Prostate gland (tissue), 2 donors: Measurements from ENCODE around the gene FBLIM1.

Experiments used
- CTCF ChIP-seq, 4 experiments: fragments of 200-600 bp in 2 of 4; fragments of 450-650 bp in 2 of 4; sonication (generic) in 2 of 4; IDR thresholded peaks; 1 replicate in 3 of 4; 2 replicates in 1 of 4; pipeline ENCODE4 v1.5.1; 2016 to 2019; ENCODE audit warnings: antibody characterized with exemption in 4 of 4, mild to moderate bottlenecking in 2 of 4, moderate library complexity in 2 of 4
- POLR2A ChIP-seq: fragments of 450-650 bp; IDR thresholded peaks from one replicate; pipeline ENCODE4 v1.6.1; 2016; ENCODE audit warnings: antibody characterized with exemption, mild to moderate bottlenecking
- POLR2AphosphoS5 ChIP-seq: sonication (generic); formaldehyde crosslinking; IDR thresholded peaks from one replicate; pipeline ENCODE4 v1.6.1; 2017; ENCODE audit warnings: antibody characterized with exemption

- TF ChIP-seq POLR2A = no peak
- no peak for TF ChIP-seq POLR2AphosphoS5
- no peak for TF ChIP-seq CTCF (IDR thresholded peaks at IDR 0.05)
These were observed 32.1 kb upstream of the FBLIM1 start for GRCh38 chr1:15726508-15726907.
